LoVo (cell line): ENCODE measurements around the gene SKIL.

Experiments
- DNase-seq: peaks from one replicate; pipeline ENCODE4 v3.0.0-alpha.2; 2016; ENCODE audit warnings: low spot score

SKIL gene

DNA sequence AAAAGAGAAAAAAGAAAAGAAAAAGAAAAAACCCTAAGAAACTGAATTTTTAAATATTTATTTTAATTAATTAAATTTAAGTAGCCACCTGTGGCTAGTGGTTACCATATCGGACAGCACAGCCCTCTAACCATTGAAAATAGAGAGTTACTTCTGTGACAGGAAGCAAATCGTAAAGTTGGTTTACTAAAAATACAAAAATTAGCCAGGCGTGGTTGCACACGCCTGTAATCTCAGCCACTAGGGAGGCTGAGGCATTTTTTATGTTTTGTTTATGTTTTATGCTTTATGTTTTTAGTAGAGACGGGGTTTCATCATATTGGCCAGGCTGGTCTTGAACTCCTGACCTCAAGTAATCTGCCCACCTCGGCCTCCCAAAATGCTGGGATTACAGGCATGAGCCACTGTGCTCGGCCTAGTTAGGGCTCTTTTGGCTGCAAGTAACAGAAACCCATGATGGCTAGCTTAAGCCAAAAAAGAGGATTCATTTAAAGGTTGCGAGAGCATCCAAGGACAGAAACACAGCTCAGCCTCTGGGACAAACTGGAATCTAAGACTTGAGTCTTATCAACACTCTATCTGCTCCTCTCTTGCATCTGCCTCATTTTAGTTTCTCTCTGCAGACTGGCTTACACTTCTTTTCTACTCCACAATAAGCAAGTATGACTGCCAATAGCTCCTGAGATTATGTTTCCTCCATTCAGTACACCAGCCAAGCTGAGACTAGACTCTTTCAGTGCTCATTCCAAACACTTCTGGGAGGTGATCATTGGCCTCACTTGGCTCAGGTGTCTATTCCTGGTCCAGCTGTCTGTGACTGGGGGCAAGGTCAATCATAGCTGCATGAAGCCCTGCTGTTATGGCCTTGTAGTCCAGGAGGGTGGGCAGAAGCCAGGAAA is 6.8 kb upstream of the SKIL start:
- DNase-seq, result no peak

DNA sequence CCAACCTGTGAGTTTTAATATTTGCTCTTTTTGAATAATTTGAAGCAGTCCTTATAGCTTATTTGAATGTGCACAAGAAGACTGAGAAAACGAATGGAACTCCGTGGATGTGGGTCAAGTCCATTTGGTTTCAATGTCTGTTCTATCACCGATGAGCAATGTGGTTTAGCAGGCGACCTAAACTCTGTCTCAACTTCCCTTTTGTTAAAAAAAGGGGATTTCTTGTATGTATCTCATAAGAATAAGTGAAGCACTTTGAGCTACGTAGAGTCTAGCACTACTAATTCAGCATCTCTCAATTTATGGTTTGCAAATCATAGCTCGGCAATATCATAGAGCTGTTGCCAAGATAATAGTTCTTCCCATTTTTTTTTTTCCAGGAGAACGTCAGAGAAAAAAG is 4.6 kb upstream of the SKIL start:
- DNase-seq, result no peak

DNA sequence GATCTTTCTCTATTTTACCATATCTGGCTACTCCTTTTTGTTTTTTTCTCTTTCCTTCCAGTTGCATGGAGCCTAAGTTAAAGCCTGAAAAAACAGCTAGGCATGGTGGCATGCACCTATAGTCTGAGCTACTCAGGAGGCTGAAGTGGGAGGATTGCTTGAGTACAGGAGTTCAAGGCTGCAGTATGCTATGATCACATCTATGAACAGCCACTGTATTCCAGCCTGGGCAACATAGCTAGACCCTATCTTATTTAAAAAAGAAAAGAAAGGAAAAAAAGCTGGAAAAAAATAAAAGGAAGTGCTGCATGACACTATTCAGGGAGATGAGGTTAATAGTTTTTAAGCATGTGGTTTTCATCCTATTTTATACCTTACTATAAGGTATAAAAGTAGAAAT is 4.0 kb upstream of the SKIL start:
- no peak for DNase-seq

DNA sequence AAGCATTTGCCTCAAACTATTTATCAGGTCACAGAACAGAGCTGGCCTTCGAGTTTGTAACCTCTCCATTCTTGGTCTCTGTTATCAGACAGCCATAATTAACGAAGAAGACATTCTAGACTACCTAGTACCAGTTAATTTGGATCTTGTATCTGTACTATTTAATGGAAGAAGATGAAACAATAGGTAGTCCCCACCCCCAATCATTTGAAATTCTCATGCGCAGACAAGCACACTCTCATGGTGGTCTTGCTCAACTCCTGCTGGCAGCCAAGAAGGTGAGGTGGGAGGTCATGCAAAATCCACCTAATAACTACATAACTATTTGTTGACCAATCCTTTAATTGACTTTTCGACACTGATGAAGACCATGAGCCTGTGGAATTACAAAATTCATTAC is 2.8 kb upstream of the SKIL start:
- DNase-seq, result no peak

DNA sequence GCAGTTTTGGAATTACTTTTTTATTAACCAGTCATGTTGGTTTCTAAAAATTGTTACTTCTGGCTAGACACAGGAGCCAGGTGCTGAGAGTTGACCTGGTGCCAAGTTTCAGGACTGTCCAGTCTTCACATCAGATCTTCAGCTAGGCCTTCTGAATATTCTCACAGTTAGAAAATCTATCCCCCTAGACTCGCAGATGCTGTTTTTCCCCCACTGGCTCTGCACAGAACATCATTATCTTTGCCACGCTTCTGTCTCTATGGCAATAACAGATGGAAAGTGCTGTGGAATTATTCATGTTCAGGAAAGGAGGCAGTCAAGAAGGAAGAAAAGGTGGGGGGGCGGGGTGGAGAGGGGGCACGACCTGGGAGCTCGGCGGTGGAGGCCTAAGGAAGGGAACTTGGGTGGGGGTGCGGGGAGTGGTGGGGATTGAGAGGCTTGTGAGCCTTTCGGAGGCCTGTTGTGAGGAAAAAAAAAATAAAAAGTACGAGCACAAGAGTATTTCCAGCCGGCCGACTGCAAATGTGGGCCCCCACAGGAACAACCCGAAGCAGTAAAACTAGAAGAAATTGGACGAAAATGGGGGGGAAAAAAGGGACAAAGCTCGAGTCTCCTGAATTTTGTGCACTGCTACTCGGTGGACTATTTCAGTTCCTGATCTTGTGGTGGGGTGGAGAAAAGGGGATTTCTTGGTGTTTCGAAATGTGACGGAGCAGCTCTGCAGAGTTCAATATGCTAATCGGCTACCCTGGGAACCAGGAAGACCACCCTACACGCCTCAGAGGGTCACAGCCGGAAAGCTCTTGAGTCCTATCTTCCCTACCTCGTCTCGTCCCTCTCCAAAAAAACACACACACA is 1.5 kb upstream of the SKIL start:
- DNase-seq, result no peak

DNA sequence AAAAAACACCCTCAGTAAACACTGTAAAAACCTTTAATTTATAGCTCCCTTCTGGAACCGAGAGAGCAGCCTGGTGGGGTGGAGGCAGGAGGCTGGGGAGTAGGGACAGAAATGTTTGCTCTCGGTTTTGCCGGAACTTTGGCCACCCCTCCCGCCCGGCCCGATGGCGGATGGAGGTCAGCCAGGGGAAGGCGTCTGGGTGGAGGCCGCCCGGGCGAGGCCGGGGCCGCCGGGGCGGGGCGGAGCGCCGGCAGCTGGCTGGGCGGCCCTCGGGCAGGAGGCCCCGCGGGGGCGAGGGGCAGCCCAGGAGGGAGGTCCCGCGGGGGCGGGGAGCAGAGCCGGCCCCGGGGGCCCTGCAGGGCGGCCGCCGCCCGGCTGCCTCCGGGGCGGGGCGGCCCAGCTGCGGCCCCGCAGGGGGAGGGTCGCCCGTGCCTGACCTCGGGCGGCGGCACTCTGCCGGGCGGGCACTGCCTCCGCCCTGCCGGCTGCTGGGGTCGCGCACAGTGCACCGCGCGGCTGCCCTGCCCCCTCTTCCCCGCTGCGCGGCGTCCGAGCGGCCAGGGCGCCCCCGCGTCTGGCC is 829 bp upstream of the SKIL start:
- DNase-seq, result peak; percentile 65

DNA sequence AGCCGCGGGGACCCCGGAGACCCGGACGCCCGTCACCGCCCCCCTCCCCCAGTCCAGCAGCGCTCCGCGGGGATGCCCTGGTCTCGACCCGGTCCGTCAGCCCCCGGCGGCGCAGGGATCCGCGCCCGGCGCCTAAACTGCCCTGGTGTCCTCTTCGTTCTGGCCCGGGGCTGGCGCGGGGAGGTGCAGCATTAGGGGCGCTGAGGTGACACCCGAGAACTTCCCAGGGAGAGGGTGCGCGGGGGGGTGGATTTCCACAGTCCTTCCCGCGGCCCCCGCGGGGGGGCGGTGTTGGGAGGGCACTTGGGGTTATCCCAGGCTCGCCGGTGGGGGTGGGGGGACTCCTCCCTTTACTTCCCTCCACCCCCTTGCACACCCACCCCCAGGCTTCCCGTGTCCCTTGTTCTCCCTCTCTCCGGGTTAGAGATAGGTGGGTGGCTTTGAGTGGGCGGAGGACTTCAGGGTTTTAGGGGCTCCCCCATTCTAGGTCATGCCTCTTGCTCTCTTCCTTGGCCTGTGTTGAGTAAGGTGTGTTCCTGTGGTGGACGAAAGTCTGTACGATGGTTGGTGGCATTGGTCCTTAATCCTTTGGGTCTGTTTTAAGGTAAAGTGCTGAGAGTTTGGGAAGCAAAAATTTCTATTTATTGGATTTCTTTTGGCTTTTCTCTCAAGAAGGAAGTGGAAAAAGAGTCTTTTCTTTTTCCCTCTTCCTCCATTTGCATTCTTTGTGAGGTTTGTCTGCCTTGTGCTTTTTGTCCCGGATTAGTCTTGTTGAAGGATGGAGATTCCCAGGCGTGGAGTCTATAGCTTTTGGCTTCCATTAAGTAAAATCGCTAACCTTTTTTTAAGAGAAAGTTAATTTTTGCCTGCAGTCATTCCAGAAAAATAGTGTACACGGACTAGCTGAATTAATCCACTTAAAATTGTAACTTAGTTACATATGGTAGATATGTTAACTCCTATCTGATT is 811 bp downstream of the SKIL start:
- peak; percentile 28 for DNase-seq

DNA sequence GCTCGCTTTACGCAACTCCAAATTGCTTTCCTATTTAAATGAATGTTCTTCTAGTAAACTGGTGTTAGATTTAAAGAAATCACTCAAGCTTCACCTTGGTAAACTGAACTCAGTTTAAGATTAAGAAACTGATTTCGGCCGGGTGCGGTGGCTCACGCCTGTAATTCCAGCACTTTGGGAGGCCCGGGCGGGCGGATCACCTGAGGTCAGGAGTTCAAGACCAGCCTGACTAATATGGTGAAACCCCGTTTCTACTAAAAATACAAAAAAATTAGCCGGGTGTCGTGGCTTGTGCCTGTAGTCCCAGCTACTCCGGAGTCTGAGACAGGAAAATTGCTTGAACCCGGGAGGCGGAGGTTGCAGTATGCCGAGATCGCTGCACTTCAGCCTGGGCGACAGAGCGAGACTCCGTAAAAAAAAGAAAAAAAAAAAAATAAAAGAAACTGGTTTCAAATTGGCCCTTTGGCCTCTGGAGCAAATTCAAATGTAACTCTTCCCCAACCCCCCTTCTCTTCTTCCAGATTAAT is 1.7 kb downstream of the SKIL start:
- no peak for DNase-seq

DNA sequence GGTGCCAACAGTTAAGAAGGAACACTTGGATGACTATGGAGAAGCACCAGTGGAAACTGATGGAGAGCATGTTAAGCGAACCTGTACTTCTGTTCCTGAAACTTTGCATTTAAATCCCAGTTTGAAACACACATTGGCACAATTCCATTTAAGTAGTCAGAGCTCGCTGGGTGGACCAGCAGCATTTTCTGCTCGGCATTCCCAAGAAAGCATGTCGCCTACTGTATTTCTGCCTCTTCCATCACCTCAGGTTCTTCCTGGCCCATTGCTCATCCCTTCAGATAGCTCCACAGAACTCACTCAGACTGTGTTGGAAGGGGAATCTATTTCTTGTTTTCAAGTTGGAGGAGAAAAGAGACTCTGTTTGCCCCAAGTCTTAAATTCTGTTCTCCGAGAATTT is 3.0 kb downstream of the SKIL start:
- no peak for DNase-seq

DNA sequence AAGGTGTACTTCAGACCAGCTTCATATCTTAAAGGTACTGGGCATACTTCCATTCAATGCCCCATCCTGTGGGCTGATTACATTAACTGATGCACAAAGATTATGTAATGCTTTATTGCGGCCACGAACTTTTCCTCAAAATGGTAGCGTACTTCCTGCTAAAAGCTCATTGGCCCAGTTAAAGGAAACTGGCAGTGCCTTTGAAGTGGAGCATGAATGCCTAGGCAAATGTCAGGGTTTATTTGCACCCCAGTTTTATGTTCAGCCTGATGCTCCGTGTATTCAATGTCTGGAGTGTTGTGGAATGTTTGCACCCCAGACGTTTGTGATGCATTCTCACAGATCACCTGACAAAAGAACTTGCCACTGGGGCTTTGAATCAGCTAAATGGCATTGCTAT is 3.4 kb downstream of the SKIL start:
- DNase-seq, result no peak

DNA sequence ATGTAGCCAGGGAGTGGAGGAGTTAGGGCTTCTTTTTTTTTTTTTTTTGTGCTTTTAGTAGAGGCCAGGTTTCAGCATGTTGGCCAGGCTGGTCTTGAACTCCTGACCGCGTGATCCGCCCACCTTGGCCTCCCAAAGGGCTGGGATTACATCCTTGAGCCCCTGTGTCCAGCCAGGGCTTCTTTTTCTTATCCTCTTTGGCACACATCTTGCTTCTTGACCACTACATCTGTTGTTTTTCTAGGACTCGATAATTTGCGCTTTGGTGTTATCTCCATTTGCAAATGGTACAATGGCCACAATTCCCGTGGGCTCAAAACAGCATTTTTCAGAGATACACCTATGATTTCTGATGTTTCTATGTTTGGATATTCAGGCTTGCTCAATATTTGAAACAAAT is 4.2 kb downstream of the SKIL start:
- no peak for DNase-seq

DNA sequence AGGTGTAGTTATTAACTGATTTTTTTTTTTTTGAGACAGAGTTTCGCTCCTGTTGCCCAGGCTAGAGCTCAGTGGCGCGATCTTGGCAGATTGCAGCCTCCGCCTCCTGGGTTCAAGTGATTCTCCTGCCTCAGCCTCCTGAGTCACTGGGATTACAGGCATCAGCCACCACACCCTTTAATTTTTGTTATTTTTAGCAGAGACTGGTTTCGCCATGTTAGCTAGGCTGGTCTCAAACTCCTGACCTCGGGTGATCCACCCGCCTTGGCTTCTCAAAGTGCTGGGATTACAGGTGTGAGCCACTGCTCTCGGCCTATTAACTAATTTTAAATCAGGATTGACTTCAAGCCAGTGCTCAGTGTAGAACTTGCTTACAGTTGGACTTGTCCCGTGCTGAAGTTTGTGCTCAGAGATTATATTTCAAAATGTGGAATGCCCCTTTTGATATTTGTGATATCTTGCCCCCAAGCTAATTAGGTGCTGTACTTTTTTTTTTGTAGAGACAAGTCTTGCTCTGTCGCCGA is 6.0 kb downstream of the SKIL start:
- DNase-seq, result no peak

DNA sequence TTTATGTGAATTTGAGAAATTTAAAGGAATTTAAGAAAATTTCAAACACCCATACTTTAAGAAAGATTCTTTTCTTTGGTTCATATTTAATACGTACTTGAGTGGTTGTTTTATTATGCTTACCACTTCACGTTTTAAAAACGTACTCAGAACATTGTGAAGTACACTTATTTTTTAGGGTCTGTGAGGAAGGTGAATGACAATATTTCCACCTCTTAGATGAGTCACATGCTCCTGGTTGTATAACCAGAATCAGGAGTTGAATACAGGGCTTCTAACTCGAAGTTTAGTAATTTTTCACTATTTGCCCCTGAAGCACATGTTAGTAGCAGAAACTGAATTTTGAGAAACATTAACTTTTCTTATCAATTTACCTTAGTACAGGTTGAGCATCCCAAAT is 7.5 kb downstream of the SKIL start:
- no peak for DNase-seq

DNA sequence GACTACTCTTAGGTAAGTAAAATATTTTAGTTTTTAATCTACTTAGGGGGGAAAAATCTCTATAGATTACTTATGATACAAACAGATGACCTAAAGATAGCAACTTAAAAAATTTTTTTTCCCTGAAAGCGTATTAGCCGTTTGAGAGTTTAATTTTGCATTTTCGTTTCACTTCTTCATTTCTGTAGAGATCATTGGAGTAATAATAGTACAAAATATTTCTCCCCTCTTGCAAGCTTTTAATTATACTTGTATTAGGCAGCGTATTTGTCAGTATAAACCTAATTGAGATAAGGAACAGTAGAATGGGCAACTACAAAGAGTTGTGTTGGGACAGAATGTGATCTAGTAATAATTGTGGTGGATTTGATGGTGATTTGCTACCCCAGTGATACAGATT is 10.3 kb downstream of the SKIL start:
- no peak for DNase-seq

DNA sequence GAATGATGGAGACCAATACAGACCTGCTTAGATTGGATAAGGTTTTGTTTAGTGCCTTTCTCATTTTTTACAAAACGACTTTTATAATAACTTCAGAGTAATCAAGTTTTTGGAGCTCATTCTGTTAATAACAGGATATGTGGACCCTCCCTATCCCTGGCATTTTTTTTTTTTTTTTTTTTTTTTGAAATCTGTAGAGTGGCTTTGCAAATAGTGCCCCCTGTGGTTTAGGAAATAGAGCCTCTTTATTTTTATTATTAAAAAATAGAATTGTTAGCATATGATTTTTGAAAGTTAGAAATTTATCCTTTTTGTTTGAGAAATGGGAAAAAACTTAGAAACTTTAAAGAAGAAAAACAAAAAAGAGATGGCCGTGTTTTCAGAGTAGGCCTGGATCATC is 11.4 kb downstream of the SKIL start:
- no peak for DNase-seq

DNA sequence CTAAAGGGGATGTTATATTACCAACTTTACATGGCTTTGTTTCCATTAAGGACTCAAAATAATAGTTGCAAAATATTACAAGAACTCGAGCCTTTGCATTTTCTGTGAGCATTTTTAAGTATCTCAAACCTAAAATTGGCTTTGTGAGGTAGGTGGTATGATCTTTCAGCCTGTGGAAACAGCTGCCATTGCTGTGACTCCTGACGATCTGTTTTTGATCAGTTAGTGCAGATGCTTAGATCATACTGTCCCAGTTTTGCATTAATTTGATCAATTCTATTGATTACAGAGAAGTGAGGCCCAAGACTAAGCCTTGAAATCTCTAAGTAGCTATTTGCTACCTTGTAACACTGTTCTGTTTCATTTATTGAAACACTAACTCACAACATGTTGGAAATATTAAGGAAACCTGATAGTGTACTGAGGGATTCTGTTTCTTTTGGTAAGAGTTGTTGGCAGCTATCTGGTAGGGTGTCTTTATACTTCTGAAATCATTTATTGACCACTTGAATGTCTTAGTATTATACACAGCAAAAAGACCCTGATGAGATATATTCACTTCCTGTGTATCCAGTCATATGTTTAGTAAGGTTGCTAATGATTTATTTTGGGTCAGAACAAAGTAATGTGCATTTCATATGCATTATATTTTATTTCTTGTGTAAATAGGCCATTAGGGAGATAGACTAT is 14.8 kb downstream of the SKIL start:
- no peak for DNase-seq

DNA sequence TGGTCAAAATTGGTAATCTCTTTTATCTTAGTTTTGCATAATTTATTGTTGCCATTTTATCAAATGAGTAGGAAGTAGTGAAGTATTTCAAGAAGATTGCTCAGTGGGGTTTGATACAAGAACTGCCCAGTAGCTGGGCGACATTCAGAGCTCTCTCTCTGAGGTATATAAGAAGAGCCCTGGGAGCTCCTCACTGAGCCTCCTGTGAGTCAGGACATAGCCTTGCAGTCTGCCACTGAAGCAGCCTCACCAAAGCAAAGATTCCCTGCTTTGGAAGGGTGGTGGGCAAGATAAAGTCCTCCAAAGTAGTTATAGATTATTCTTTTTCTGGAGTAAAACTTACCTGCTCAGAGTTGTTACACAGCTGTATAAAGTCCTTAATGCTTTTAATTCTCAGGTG is 26.1 kb downstream of the SKIL start:
- DNase-seq, result no peak

DNA sequence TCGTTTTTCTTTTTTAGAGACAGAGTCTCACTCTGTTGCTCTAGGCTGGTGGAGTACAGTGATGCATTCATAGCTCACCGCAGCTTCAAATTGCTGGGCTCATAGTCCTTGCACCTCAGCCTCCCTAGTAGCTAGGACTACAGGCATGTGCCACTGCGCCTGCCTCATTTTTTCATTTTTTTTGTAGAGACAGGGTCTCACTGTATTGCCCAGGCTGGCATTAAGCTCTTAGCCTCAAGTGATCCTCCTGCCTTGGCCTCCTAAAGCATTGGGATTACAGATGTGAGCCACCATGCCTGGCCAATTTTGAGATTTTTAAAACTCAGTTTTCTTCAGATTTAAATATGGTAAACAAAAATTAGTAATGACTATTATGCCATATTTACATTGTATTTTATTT is 29.0 kb downstream of the SKIL start:
- DNase-seq, result no peak

DNA sequence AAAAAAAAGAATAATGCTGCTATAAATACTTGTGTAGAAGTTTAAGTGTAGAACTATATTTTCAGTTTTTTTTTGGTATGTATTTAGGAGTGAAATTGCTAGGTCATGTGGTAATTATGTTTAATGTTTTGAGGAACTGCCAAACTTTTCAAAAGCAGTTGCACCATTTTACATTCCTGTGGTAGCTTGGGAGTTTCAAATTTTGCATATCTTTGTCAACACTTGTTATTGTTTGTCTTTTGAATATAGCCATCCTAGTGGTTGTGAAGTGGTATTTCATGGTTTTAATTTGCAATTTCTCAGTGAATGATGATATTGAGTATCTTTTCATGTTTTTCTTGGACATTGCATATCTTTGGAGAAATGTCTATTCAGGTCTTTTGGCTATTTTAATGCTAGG is 30.4 kb downstream of the SKIL start:
- DNase-seq, result no peak

DNA sequence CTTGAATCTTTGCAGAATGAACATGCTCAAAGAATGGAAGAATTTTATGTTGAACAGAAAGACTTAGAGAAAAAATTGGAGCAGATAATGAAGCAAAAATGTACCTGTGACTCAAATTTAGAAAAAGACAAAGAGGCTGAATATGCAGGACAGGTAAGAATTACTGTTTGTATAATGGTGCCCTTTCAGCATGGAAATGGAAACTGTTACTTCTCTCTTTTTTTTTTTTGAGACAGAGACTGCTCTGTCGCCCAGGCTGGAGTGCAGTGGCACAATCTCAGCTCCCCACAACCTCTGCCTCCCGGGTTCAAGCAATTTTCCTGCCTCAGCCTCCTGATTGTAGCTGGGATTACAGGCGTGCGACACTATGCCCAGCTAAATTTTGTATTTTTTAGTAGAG is 33.6 kb downstream of the SKIL start:
- DNase-seq, result no peak

DNA sequence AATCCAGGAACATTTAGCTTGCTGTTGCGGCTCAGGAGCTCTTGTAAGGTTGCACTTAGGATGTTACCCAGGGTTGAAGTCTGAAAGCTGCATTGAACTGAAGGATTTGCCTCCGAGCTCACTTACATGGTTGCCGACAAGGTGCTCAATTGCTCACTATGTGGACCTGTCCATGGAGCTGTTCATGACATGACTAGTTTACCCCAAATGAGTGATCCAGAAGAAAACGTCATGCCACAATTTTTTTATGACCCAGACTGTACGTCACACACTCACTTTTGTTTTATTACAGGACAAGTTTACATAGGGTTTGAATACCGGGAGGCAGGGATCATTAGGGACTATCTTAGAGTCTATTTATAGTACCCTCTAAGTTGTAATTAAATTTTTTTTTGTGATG is 40.2 kb downstream of the SKIL start:
- DNase-seq, result no peak
